H9 (cell line): ENCODE measurements around the gene SCARB2. TPM values are rescaled to one million over a fixed set of nuclear protein-coding genes. Genes with fewer than 3 reads are reported as not detected.

ENCODE experiments used
- DNase-seq: peaks from one replicate; pipeline ENCODE4 v3.0.0-alpha.2; 2017
- H2AFZ ChIP-seq: one replicate; pipeline ENCODE4 v1.6.1; 2013; ENCODE audit warnings: mild to moderate bottlenecking, low read length, control low read depth, moderate library complexity
- H2AK5ac ChIP-seq: 2 replicates; pipeline ENCODE4 v1.6.1; 2013; ENCODE audit warnings: low read length, control low read depth, mixed read lengths; ENCODE audit not compliant: insufficient read length
- H2BK120ac ChIP-seq: one replicate; pipeline ENCODE4 v1.6.1; 2013; ENCODE audit warnings: low read depth, mild to moderate bottlenecking, low read length, control low read depth, inconsistent platforms; ENCODE audit not compliant: poor library complexity, severe bottlenecking
- H2BK12ac ChIP-seq: 2 replicates; pipeline ENCODE4 v1.6.1; 2013; ENCODE audit warnings: low read length, control low read depth, mixed read lengths, low read depth; ENCODE audit not compliant: insufficient read length
- H2BK15ac ChIP-seq: 2 replicates; pipeline ENCODE4 v1.6.1; 2013; ENCODE audit warnings: low read depth, low read length, control low read depth
- H2BK20ac ChIP-seq: one replicate; pipeline ENCODE4 v1.6.1; 2013; ENCODE audit warnings: low read depth, mild to moderate bottlenecking, low read length, control low read depth, inconsistent platforms; ENCODE audit not compliant: poor library complexity, severe bottlenecking
- H2BK5ac ChIP-seq: 2 replicates; pipeline ENCODE4 v1.6.1; 2013; ENCODE audit warnings: low read length, control low read depth, mixed read lengths; ENCODE audit not compliant: insufficient read length
- H3K14ac ChIP-seq: 2 replicates; pipeline ENCODE4 v1.6.1; 2013; ENCODE audit warnings: low read length, control low read depth; ENCODE audit not compliant: insufficient read depth
- H3K18ac ChIP-seq: 2 replicates; pipeline ENCODE4 v1.6.1; 2013; ENCODE audit warnings: low read depth, mild to moderate bottlenecking, mixed read lengths, low read length, control low read depth; ENCODE audit not compliant: insufficient read length
- H3K23ac ChIP-seq: 2 replicates; pipeline ENCODE4 v1.6.1; 2013; ENCODE audit warnings: low read length, control low read depth, mixed read lengths, low read depth; ENCODE audit not compliant: insufficient read length
- H3K23me2 ChIP-seq: 2 replicates; pipeline ENCODE4 v1.6.1; 2013; ENCODE audit warnings: low read depth, mild to moderate bottlenecking, mixed read lengths, low read length, control low read depth; ENCODE audit not compliant: insufficient read length, poor library complexity, severe bottlenecking
- H3K27ac ChIP-seq: 2 replicates; pipeline ENCODE4 v1.5.1; 2013; ENCODE audit warnings: low read length, control low read depth, mixed read lengths, low read depth; ENCODE audit not compliant: insufficient read length
- H3K27me3 ChIP-seq: 2 replicates; pipeline ENCODE4 v1.6.1; 2013; ENCODE audit warnings: low read length, control low read depth, inconsistent platforms; ENCODE audit not compliant: insufficient read depth
- H3K4ac ChIP-seq: 2 replicates; pipeline ENCODE4 v1.6.1; 2013; ENCODE audit warnings: low read depth, mild to moderate bottlenecking, control low read depth, inconsistent platforms, low read length, moderate library complexity
- H3K4me1 ChIP-seq: 2 replicates; pipeline ENCODE4 v1.6.1; 2013; ENCODE audit warnings: low read length, control low read depth, inconsistent platforms; ENCODE audit not compliant: insufficient read depth
- H3K4me2 ChIP-seq: 2 replicates; pipeline ENCODE4 v1.6.1; 2013; ENCODE audit warnings: low read length, control low read depth, mixed read lengths; ENCODE audit not compliant: insufficient read length, insufficient read depth
- H3K56ac ChIP-seq: 2 replicates; pipeline ENCODE4 v1.6.1; 2013; ENCODE audit warnings: low read depth, mild to moderate bottlenecking, mixed read lengths, low read length, control low read depth; ENCODE audit not compliant: insufficient read length
- H3K79me1 ChIP-seq: 2 replicates; pipeline ENCODE4 v1.6.1; 2013; ENCODE audit warnings: low read depth, mild to moderate bottlenecking, moderate library complexity, low read length, control low read depth, inconsistent platforms; ENCODE audit not compliant: insufficient read depth, poor library complexity, severe bottlenecking
- H3K79me2 ChIP-seq: 2 replicates; pipeline ENCODE4 v1.6.1; 2013; ENCODE audit warnings: low read length, control low read depth, inconsistent platforms; ENCODE audit not compliant: insufficient read depth
- H3K9ac ChIP-seq: 2 replicates; pipeline ENCODE4 v1.6.1; 2013; ENCODE audit warnings: low read length, control low read depth, mixed read lengths; ENCODE audit not compliant: insufficient read length; ENCODE audit errors: extremely low read depth
- H3K9me3 ChIP-seq: one replicate; pipeline ENCODE4 v1.6.1; 2013; ENCODE audit warnings: low read depth, low read length, inconsistent platforms; ENCODE audit not compliant: control insufficient read depth
- H3T11ph ChIP-seq: one replicate; pipeline ENCODE4 v1.6.1; 2013; ENCODE audit warnings: mild to moderate bottlenecking, low read length, control low read depth, inconsistent platforms
- H4K20me1 ChIP-seq: one replicate; pipeline ENCODE4 v1.6.1; 2013; ENCODE audit not compliant: control insufficient read depth, insufficient read length, insufficient read depth
- H4K5ac ChIP-seq: 2 replicates; pipeline ENCODE4 v1.6.1; 2013; ENCODE audit warnings: low read depth, mild to moderate bottlenecking, mixed read lengths, low read length, control low read depth; ENCODE audit not compliant: insufficient read length
- H4K8ac ChIP-seq: replicated peaks from 2 replicates; pipeline ENCODE4 v1.6.1; 2013; ENCODE audit warnings: low read length, control low read depth, mixed read lengths, low read depth; ENCODE audit not compliant: insufficient read length
- H4K91ac ChIP-seq: 2 replicates; pipeline ENCODE4 v1.6.1; 2013; ENCODE audit warnings: low read depth, mild to moderate bottlenecking, moderate library complexity, mixed read lengths, low read length, control low read depth; ENCODE audit not compliant: insufficient read length
- H3K27ac Mint-ChIP-seq, 3 experiments: 2 replicates in 2 of 3; 3 replicates in 1 of 3; pipeline ENCODE4 v1.8.0; 2020 to 2021; ENCODE audit warnings: mixed read lengths in 3 of 3, mild to moderate bottlenecking in 1 of 3, moderate library complexity in 1 of 3
- H3K27me3 Mint-ChIP-seq: 2 replicates; pipeline ENCODE4 v1.8.0; 2021; ENCODE audit warnings: low read depth, mild to moderate bottlenecking, moderate library complexity, mixed read lengths
- H3K36me3 Mint-ChIP-seq, 3 experiments: 2 replicates in 2 of 3; 3 replicates in 1 of 3; pipeline ENCODE4 v1.8.0; 2020 to 2021; ENCODE audit warnings: low read depth in 3 of 3, mixed read lengths in 3 of 3; ENCODE audit not compliant: insufficient read depth in 1 of 3
- H3K4me1 Mint-ChIP-seq, 2 experiments: 2 replicates each; pipeline ENCODE4 v1.8.0; 2020; ENCODE audit warnings: mixed read lengths in 2 of 2
- H3K4me3 Mint-ChIP-seq, 2 experiments: 2 replicates in 1 of 2; 3 replicates in 1 of 2; pipeline ENCODE4 v1.8.0; 2020 to 2021; ENCODE audit warnings: mild to moderate bottlenecking in 2 of 2, mixed read lengths in 2 of 2, moderate library complexity in 1 of 2
- H3K9me3 Mint-ChIP-seq, 2 experiments: 2 replicates in 1 of 2; 3 replicates in 1 of 2; pipeline ENCODE4 v1.8.0; 2020; ENCODE audit warnings: mild to moderate bottlenecking in 2 of 2, mixed read lengths in 2 of 2, moderate library complexity in 1 of 2
- total RNA-seq: library from RNA; stranded (reverse); gene quantifications from 2 replicates; pipeline ENCODE4 v1.2.1, GENCODE V29; 2021
- TF ChIP-seq, protein P1 (sequence below): fragments of 200-600 bp; sonication (generic); conservative IDR thresholded peaks from 3 replicates; pipeline ENCODE4 v1.8.0; 2021; ENCODE audit warnings: antibody characterized with exemption, mild to moderate bottlenecking

SCARB2 gene
- total RNA-seq, 1 experiment from 2014 or later = 36.4 TPM

DNA sequence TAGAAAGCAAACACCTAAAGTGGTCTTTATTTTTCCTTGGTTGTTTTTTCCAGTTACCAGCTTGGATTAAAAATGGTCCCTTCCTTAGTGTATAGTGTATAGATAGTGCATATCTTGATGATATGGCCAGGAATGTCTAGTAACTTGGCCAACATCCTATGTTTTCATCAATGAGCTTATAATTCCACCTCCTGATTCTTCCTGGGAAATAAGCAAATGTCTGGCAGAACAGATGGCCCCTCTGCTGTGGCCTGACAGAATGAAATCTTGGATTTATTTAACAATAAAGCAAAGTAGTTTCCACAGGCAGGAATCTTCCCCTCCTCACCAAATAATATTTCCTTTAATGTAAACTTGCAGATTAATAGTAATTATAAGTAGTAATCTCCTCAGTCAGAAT, 6.1 kb downstream of the SCARB2 start:
- no peak overlapping the region for H3K18ac ChIP-seq
- no peak overlapping the region for H4K8ac ChIP-seq
- H3K4me1 ChIP-seq = no peaks in the 10 kb centered on the region; the same call in 1 of the 2 replicates
- no peak overlapping the region for H2AK5ac ChIP-seq
- no peak overlapping the region for H2BK12ac ChIP-seq
- Mint-ChIP-seq H3K27ac (no peak overlapping the region), H3K27me3 (no peaks in the 10 kb centered on the region), H3K36me3 (no peaks in the 10 kb centered on the region; a peak in 1 of 7 replicates), H3K4me3 (no peak overlapping the region), H3K9me3 (no peaks in the 10 kb centered on the region), H3K4me1 (peaks cover 17 to 18% of the 10 kb centered on the region in 2 experiments)
- H2BK15ac ChIP-seq = no peak overlapping the region
- H4K5ac ChIP-seq = no peak overlapping the region
- no peak overlapping the region for H4K91ac ChIP-seq
- no peak overlapping the region for H3K27ac ChIP-seq
- H2BK20ac ChIP-seq = no peak overlapping the region
- H2AFZ ChIP-seq = no peak overlapping the region
- H3K23ac ChIP-seq = no peak overlapping the region
- H3K79me1 ChIP-seq = no peaks in the 10 kb centered on the region
- H3K4ac ChIP-seq = no peak overlapping the region
- H3K9ac ChIP-seq = no peak overlapping the region
- H3K4me2 ChIP-seq = no peak overlapping the region
- DNase-seq = no peak
- H2BK5ac ChIP-seq = no peak overlapping the region
- TF ChIP-seq, protein P1, sequence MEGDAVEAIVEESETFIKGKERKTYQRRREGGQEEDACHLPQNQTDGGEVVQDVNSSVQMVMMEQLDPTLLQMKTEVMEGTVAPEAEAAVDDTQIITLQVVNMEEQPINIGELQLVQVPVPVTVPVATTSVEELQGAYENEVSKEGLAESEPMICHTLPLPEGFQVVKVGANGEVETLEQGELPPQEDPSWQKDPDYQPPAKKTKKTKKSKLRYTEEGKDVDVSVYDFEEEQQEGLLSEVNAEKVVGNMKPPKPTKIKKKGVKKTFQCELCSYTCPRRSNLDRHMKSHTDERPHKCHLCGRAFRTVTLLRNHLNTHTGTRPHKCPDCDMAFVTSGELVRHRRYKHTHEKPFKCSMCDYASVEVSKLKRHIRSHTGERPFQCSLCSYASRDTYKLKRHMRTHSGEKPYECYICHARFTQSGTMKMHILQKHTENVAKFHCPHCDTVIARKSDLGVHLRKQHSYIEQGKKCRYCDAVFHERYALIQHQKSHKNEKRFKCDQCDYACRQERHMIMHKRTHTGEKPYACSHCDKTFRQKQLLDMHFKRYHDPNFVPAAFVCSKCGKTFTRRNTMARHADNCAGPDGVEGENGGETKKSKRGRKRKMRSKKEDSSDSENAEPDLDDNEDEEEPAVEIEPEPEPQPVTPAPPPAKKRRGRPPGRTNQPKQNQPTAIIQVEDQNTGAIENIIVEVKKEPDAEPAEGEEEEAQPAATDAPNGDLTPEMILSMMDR = no peak
- no peak overlapping the region for H3T11ph ChIP-seq
- no peak overlapping the region for H2BK120ac ChIP-seq
- no peak overlapping the region for H3K14ac ChIP-seq
- no peak overlapping the region for H3K56ac ChIP-seq
- H3K79me2 ChIP-seq = no peaks in the 10 kb centered on the region; the same call in 1 of the 2 replicates
- no peaks in the 10 kb centered on the region for H3K9me3 ChIP-seq
- H3K27me3 ChIP-seq = no peaks in the 10 kb centered on the region
- H4K20me1 ChIP-seq = no peaks in the 10 kb centered on the region
- H3K23me2 ChIP-seq = no peaks in the 10 kb centered on the region
